Naive thymus-derived CD8-positive, alpha-beta T cell (primary cell): ENCODE results near the gene SASH1. TPM values are rescaled to one million over a fixed set of nuclear protein-coding genes. Genes with fewer than 3 reads are reported as not detected.

Source experiments
- ATAC-seq, 2 donors: fragments of 150-1000 bp; cut with Tn5 transposase in 1 of 2; sonication (Bioruptor Pico), chemical (Tn5 transposase) in 1 of 2; 1 replicate in 1 of 2; 2 replicates in 1 of 2; pipeline ENCODE4 v1.10.0; 2021; ENCODE audit warnings: mild to moderate bottlenecking in 2 of 2, moderate library complexity in 2 of 2
- POLR2A ChIA-PET: fragments of 350-600 bp; sonication (Branson Sonifier 250); formaldehyde crosslinking; loops from one replicate; lab custom pipeline; 2021; ENCODE audit warnings: antibody characterized with exemption; lab: Charles Lee
- DNase-seq, 10 donors: peaks; one replicate each; pipeline versions ENCODE4 v3.0.0 to v3.0.0-alpha.2; 2020 to 2022
- H3K27ac Mint-ChIP-seq, 10 donors: one replicate each; pipeline ENCODE4 v1.8.0; 2020 to 2022; ENCODE audit warnings: mild to moderate bottlenecking in 10 of 10, mixed read lengths in 10 of 10, moderate library complexity in 4 of 10, inconsistent platforms in 1 of 10
- H3K27me3 Mint-ChIP-seq, 5 donors: one replicate each; pipeline ENCODE4 v1.8.0; 2021 to 2022; ENCODE audit warnings: mixed read lengths in 5 of 5
- H3K36me3 Mint-ChIP-seq, 3 donors: one replicate each; pipeline ENCODE4 v1.8.0; 2020 to 2022; ENCODE audit warnings: mixed read lengths in 3 of 3, mild to moderate bottlenecking in 2 of 3, inconsistent platforms in 1 of 3
- H3K4me1 Mint-ChIP-seq, 4 donors: one replicate each; pipeline ENCODE4 v1.8.0; 2021 to 2022; ENCODE audit warnings: mixed read lengths in 4 of 4
- H3K4me3 Mint-ChIP-seq, 10 donors: one replicate each; pipeline ENCODE4 v1.8.0; 2020 to 2022; ENCODE audit warnings: mild to moderate bottlenecking in 10 of 10, mixed read lengths in 10 of 10, moderate library complexity in 6 of 10, inconsistent platforms in 1 of 10
- H3K9me3 Mint-ChIP-seq, 9 donors: one replicate each; pipeline ENCODE4 v1.8.0; 2020 to 2022; ENCODE audit warnings: mixed read lengths in 9 of 9, mild to moderate bottlenecking in 3 of 9, inconsistent platforms in 1 of 9, moderate library complexity in 1 of 9
- polyA plus RNA-seq, 3 donors: library from polyadenylated mRNA; unstranded; fragments of 300-500 nt; fragmentation: Illumina TruSeq; gene quantifications; one replicate each; pipeline ENCODE4 v1.2.3, GENCODE V29; 2021
- total RNA-seq, 8 experiments: library from RNA in 2 of 8; stranded (reverse) in 2 of 8; gene quantifications; one replicate each; pipeline ENCODE4 v1.2.3 and lab custom pipeline; 2021 to 2026

SASH1 gene
- total and polyA plus RNA-seq, 5 experiments from 2014 or later: not detected

- ATAC-seq (no peak), DNase-seq (no peak)
- Mint-ChIP-seq H3K9me3 (peaks cover 0 to 2% (median 0%) of the 10 kb centered on the region in 9 donors), H3K27me3 (peaks cover 0 to 13% (median 7%) of the 10 kb centered on the region in 5 donors), H3K4me1 (no peaks in the 10 kb centered on the region), H3K4me3 (no peak overlapping the region), H3K27ac (no peak overlapping the region), H3K36me3 (no peaks in the 10 kb centered on the region)
- POLR2A ChIA-PET: no interaction called here
Measured at GRCh38 chr6:148422085-148422484, 79.4 kb downstream of the SASH1 start.

- POLR2A ChIA-PET: no interaction called here
- Mint-ChIP-seq H3K27me3 (peaks cover 0 to 11% (median 7%) of the 10 kb centered on the region in 5 donors), H3K27ac (no peak overlapping the region), H3K36me3 (no peaks in the 10 kb centered on the region), H3K9me3 (peaks cover 0 to 2% (median 0%) of the 10 kb centered on the region in 9 donors), H3K4me1 (no peaks in the 10 kb centered on the region), H3K4me3 (no peak overlapping the region)
- no peak for DNase-seq
- ATAC-seq: no peak
Measured at GRCh38 chr6:148423133-148423532, 80.5 kb downstream of the SASH1 start.

GRCh38 chr6:148423601-148424270, 81.1 kb downstream of the SASH1 start:
- no peak overlapping the region for H3K4me3 Mint-ChIP-seq
- H3K9me3 Mint-ChIP-seq: peaks cover 0 to 2% (median 0%) of the 10 kb centered on the region in 9 donors
- POLR2A ChIA-PET: no interaction called here
- no peaks in the 10 kb centered on the region for H3K36me3 Mint-ChIP-seq
- no peaks in the 10 kb centered on the region for H3K4me1 Mint-ChIP-seq
- DNase-seq (no peak), ATAC-seq (no peak)
- peaks cover 0 to 7% (median 4%) of the 10 kb centered on the region in 5 donors for H3K27me3 Mint-ChIP-seq
- no peak overlapping the region for H3K27ac Mint-ChIP-seq

- peaks cover 0 to 2% (median 0%) of the 10 kb centered on the region in 9 donors for H3K9me3 Mint-ChIP-seq
- POLR2A ChIA-PET: no interaction called here
Measured at GRCh38 chr6:148425443-148425842, 82.8 kb downstream of the SASH1 start.

GRCh38 chr6:148426317-148426977, 83.8 kb downstream of the SASH1 start:
- POLR2A ChIA-PET: no interaction called here
- DNase-seq (no peak), ATAC-seq (no peak)
- Mint-ChIP-seq H3K9me3 (peaks cover 0 to 2% (median 0%) of the 10 kb centered on the region in 9 donors), H3K4me3 (no peak overlapping the region), H3K4me1 (no peaks in the 10 kb centered on the region), H3K27me3 (peaks cover 0 to 5% (median 1%) of the 10 kb centered on the region in 5 donors), H3K36me3 (no peaks in the 10 kb centered on the region), H3K27ac (no peak overlapping the region)

More at GRCh38 chr6:148425443-148425842, 82.8 kb downstream of the SASH1 start:
- Mint-ChIP-seq H3K4me1 (no peaks in the 10 kb centered on the region), H3K27ac (no peak overlapping the region), H3K4me3 (no peak overlapping the region), H3K27me3 (peaks cover 0 to 5% (median 1%) of the 10 kb centered on the region in 5 donors), H3K36me3 (no peaks in the 10 kb centered on the region)
- ATAC-seq: no peak
- no peak for DNase-seq

- Mint-ChIP-seq H3K27ac (no peak overlapping the region), H3K4me3 (no peak overlapping the region), H3K36me3 (no peaks in the 10 kb centered on the region), H3K9me3 (no peaks in the 10 kb centered on the region), H3K4me1 (no peaks in the 10 kb centered on the region), H3K27me3 (peaks cover 0 to 5% (median 1%) of the 10 kb centered on the region in 5 donors)
- DNase-seq: no peak
- no peak for ATAC-seq
- POLR2A ChIA-PET: no interaction called here
Measured at GRCh38 chr6:148427333-148427732, 84.7 kb downstream of the SASH1 start.

- no peak for ATAC-seq
- Mint-ChIP-seq H3K36me3 (no peaks in the 10 kb centered on the region), H3K4me3 (no peak overlapping the region), H3K4me1 (no peaks in the 10 kb centered on the region), H3K27me3 (peaks cover 0 to 7% (median 4%) of the 10 kb centered on the region in 5 donors), H3K27ac (no peak overlapping the region), H3K9me3 (no peaks in the 10 kb centered on the region)
- POLR2A ChIA-PET: interaction anchor here (0.6 kb wide), 1 partner anchor 277 kb away, joined by 4 read pairs; no protein-coding TSS in a partner anchor
- DNase-seq: no peak
Measured at GRCh38 chr6:148429423-148429822, 86.8 kb downstream of the SASH1 start.

GRCh38 chr6:148430897-148431296, 88.3 kb downstream of the SASH1 start:
- ATAC-seq (no peak), DNase-seq (no peak)
- no peaks in the 10 kb centered on the region for H3K36me3 Mint-ChIP-seq
- H3K4me1 Mint-ChIP-seq: no peaks in the 10 kb centered on the region
- peaks cover 0 to 11% (median 5%) of the 10 kb centered on the region in 5 donors for H3K27me3 Mint-ChIP-seq
- no peak overlapping the region for H3K4me3 Mint-ChIP-seq
- POLR2A ChIA-PET: no interaction called here
- no peaks in the 10 kb centered on the region for H3K9me3 Mint-ChIP-seq
- H3K27ac Mint-ChIP-seq: no peak overlapping the region

GRCh38 chr6:148431413-148431812, 88.8 kb downstream of the SASH1 start:
- ATAC-seq: no peak
- H3K27ac Mint-ChIP-seq: no peak overlapping the region
- H3K4me1 Mint-ChIP-seq: no peaks in the 10 kb centered on the region
- POLR2A ChIA-PET: no interaction called here
- H3K9me3 Mint-ChIP-seq: no peaks in the 10 kb centered on the region
- no peak for DNase-seq
- no peaks in the 10 kb centered on the region for H3K36me3 Mint-ChIP-seq
- peaks cover 0 to 10% (median 5%) of the 10 kb centered on the region in 5 donors for H3K27me3 Mint-ChIP-seq
- no peak overlapping the region for H3K4me3 Mint-ChIP-seq

- Mint-ChIP-seq H3K27me3 (peaks cover 0 to 13% (median 5%) of the 10 kb centered on the region in 5 donors), H3K9me3 (no peaks in the 10 kb centered on the region), H3K4me3 (no peak overlapping the region), H3K36me3 (no peaks in the 10 kb centered on the region), H3K27ac (no peak overlapping the region), H3K4me1 (no peaks in the 10 kb centered on the region)
- ATAC-seq (no peak), DNase-seq (no peak)
- POLR2A ChIA-PET: no interaction called here
Measured at GRCh38 chr6:148431840-148432239, 89.2 kb downstream of the SASH1 start.

- Mint-ChIP-seq H3K36me3 (no peaks in the 10 kb centered on the region), H3K4me3 (no peak overlapping the region), H3K27ac (no peak overlapping the region), H3K9me3 (no peaks in the 10 kb centered on the region), H3K4me1 (no peaks in the 10 kb centered on the region), H3K27me3 (peaks cover 0 to 12% (median 5%) of the 10 kb centered on the region in 5 donors)
- ATAC-seq (no peak), DNase-seq (no peak)
- POLR2A ChIA-PET: no interaction called here
Measured at GRCh38 chr6:148432462-148433195, 90.0 kb downstream of the SASH1 start.

- POLR2A ChIA-PET: no interaction called here
- ATAC-seq: no peak
- Mint-ChIP-seq H3K36me3 (no peaks in the 10 kb centered on the region), H3K9me3 (no peaks in the 10 kb centered on the region), H3K27me3 (peaks cover 0 to 16% (median 6%) of the 10 kb centered on the region in 5 donors), H3K4me1 (no peaks in the 10 kb centered on the region), H3K27ac (no peak overlapping the region), H3K4me3 (no peak overlapping the region)
- DNase-seq: no peak
Measured at GRCh38 chr6:148435386-148435785, 92.7 kb downstream of the SASH1 start.

GRCh38 chr6:148436466-148436865, 93.8 kb downstream of the SASH1 start:
- DNase-seq: no peak
- Mint-ChIP-seq H3K4me3 (no peak overlapping the region), H3K4me1 (no peaks in the 10 kb centered on the region), H3K27me3 (peaks cover 0 to 16% (median 6%) of the 10 kb centered on the region in 5 donors), H3K9me3 (no peaks in the 10 kb centered on the region), H3K27ac (no peak overlapping the region), H3K36me3 (no peaks in the 10 kb centered on the region)
- POLR2A ChIA-PET: no interaction called here
- ATAC-seq: no peak
